ENCODE measurements around the gene TMEM120B. TPM values are rescaled to one million over a fixed set of nuclear protein-coding genes. Genes with fewer than 3 reads are reported as not detected.
A peak's percentile ranks its signal among the peaks of the same experiment; 100 is the strongest.

TMEM120B gene
- total and polyA plus RNA-seq, 4 donors, result 3.9 to 17.7 (median 8.1) TPM

DNA sequence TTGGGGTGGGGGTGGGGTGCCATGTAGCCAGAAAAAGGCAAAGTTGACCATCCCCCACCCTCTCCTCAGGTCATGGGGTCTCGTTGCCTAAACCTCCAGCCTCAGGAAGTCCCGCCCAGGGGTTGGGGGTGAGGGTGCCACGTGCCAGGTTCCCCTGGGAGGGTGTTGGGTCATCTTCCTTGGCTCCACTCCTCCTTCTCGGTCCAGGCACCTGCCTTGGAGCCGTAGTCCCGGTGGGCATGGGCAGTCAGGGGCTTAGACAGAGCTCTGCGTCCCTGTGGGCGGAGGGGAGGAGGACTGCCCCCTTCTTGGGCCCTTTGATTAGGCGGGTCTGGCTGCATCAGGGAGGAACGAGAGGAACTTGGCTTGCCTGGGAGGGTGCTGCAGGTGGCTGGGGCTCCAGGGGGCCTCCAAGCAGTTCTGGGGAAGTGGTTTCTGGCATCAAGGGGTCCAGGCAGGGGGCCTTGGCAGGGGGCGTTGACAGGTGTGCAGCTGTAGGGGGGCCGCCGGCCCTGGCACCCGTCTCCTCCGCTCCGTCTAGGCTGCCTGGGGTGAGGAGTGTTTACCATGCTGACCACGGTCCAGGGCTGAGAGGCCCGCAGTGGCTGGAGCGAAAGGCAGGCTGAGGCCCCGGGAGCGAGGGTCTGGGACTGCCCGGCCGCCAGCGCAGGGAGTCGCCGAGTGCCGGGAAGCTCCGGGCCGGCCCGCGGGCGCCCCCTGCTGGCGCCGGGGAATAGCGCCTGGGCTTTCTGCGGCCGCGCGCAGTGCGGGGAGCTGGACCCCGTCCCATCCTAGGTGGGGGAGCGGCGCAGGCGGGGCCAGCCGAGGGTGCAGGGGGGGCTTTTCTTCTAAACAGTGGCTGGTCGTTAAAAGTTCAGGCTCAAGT is 99.1 kb downstream of the TMEM120B start:
- Histone ChIP-seq H3K9ac (ENCODE audit: insufficient read depth in 1 of 2, low read length in 2 of 2) (peak overlapping the region in 1 of 2 donors; percentile 5), H3K27ac (ENCODE audit: low read depth in 1 of 2, low read length in 1 of 2) (peak overlapping the region; percentile 18 to 77), H3K4me3 (peak overlapping the region; percentile 25), H3K9me3 (ENCODE audit: control insufficient read depth in 4 of 4, insufficient read depth in 3 of 4, low read length in 3 of 4) (no peaks in the 10 kb centered on the region), H3K27me3 (ENCODE audit: control insufficient read depth in 3 of 3, insufficient read depth in 3 of 3, low read length in 2 of 3) (no peaks in the 10 kb centered on the region), H3K36me3 (ENCODE audit: control insufficient read depth in 4 of 4, insufficient read depth in 4 of 4, low read length in 4 of 4) (peaks cover 9 to 56% (median 28%) of the 10 kb centered on the region in 4 donors), H3K4me1 (ENCODE audit: control insufficient read depth in 5 of 5, insufficient read depth in 5 of 5, low read length in 5 of 5) (peaks cover 0 to 27% (median 13%) of the 10 kb centered on the region in 5 donors)
- TF ChIP-seq, protein P1, sequence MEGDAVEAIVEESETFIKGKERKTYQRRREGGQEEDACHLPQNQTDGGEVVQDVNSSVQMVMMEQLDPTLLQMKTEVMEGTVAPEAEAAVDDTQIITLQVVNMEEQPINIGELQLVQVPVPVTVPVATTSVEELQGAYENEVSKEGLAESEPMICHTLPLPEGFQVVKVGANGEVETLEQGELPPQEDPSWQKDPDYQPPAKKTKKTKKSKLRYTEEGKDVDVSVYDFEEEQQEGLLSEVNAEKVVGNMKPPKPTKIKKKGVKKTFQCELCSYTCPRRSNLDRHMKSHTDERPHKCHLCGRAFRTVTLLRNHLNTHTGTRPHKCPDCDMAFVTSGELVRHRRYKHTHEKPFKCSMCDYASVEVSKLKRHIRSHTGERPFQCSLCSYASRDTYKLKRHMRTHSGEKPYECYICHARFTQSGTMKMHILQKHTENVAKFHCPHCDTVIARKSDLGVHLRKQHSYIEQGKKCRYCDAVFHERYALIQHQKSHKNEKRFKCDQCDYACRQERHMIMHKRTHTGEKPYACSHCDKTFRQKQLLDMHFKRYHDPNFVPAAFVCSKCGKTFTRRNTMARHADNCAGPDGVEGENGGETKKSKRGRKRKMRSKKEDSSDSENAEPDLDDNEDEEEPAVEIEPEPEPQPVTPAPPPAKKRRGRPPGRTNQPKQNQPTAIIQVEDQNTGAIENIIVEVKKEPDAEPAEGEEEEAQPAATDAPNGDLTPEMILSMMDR (IDR thresholded peaks at IDR 0.05; ENCODE audit: control extremely low read depth, extremely low read depth), result peak; percentile 75
- DNase-seq (peak; percentile 82 to 84 (median 83)), ATAC-seq (ENCODE audit: insufficient read depth, low FRiP score) (peak; percentile 91)
- WGBS, 2 donors, result 4 to 5% methylated on average over 44 to 46 of the region's 46 CpGs

DNA sequence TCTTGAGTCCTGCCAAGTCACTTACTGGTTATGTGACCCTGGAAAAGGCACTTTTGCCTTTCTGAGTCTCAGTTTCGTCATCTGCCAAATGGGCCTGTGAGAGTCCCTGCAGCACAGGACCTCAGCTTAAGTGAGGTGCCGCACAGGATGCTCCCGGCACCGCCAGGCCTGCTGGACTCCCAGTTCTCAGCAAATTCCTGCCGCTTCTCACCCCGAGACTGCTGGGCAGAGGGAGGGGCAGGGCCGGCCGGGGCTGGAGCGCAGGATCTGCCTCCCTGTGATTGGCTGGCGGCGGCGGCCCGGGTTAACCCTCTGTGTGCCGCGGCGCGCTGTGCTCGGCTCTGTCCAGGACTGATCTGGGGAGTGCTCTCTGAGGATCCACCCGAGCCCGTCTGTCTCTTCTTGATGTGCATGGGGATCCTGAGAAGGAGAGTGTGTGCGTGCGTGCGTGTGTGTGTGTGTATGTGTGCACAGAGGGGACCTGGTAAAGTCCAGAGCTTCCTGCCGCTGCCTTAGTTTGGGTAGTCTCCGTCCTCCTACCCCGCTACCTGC is 99.8 kb downstream of the TMEM120B start:
- Histone ChIP-seq H3K9ac (ENCODE audit: insufficient read depth in 1 of 2, low read length in 2 of 2) (no peak overlapping the region), H3K9me3 (ENCODE audit: control insufficient read depth in 4 of 4, insufficient read depth in 3 of 4, low read length in 3 of 4) (no peaks in the 10 kb centered on the region), H3K27me3 (ENCODE audit: control insufficient read depth in 3 of 3, insufficient read depth in 3 of 3, low read length in 2 of 3) (no peaks in the 10 kb centered on the region), H3K4me1 (ENCODE audit: control insufficient read depth in 5 of 5, insufficient read depth in 5 of 5, low read length in 5 of 5) (peaks cover 0 to 21% (median 12%) of the 10 kb centered on the region in 5 donors), H3K27ac (ENCODE audit: low read depth in 1 of 2, low read length in 1 of 2) (peak overlapping the region; percentile 18 to 37), H3K4me3 (peak overlapping the region; percentile 25), H3K36me3 (ENCODE audit: control insufficient read depth in 4 of 4, insufficient read depth in 4 of 4, low read length in 4 of 4) (peaks cover 9 to 59% (median 32%) of the 10 kb centered on the region in 4 donors)
- ATAC-seq (ENCODE audit: insufficient read depth, low FRiP score), result peak; percentile 89
- 17 to 21% methylated on average over 24 to 26 of the region's 26 CpGs for WGBS, 2 donors
- TF ChIP-seq, protein P1 (IDR thresholded peaks at IDR 0.05; ENCODE audit: control extremely low read depth, extremely low read depth), result no peak
- peak; percentile 74 to 76 (median 75) for DNase-seq

DNA sequence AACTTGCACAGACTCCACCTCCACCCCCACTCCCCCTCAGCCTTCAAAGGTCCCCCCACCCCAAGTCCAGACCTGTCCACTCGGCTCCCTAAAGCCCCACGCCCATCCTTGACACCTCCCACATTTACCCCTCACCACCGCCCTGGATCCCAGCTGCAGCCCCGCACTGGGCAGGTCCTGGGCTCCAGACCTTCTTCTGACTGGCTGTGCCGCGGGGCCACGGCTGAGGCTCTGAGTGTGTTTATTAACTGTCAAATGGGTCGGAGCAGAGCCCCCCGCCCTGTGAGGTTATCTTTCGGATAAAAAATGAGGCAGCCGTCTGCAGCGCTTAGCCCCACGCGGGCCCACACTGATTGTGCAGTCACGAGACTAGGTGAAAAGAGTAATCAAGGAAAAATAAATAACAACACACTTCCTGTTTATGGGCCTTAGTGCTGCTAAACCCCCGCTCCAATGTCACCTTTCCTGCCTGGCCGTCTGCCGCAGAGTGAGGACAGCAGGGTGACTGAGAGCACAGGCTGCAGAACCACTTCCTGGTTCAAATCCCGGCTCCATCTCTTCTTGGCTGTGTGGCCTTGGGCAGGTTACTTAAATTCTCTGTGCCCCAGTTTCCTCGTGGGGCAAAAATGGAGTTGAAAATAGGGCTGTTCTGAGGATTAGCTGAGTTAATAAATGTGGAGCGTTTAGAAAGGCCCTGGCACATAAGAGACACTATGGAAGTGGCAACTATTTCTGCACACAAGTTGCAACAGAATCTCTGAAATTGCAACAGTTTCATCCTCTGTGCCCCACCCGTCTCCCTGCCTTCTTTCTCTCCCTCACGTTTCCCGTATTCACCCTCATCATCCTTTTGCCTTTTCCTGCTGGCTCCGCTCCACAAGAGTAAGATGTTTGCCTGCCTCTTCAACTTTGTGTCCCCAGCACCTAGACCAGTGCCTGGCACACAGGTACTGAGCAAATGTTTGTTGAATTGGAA is 100.7 kb downstream of the TMEM120B start:
- ATAC-seq (ENCODE audit: insufficient read depth, low FRiP score), result no peak
- peaks cover 9 to 59% (median 39%) of the 10 kb centered on the region in 4 donors for H3K36me3 ChIP-seq (ENCODE audit: control insufficient read depth in 4 of 4, insufficient read depth in 4 of 4, low read length in 4 of 4)
- H3K27me3 ChIP-seq (ENCODE audit: control insufficient read depth in 3 of 3, insufficient read depth in 3 of 3, low read length in 2 of 3), result no peaks in the 10 kb centered on the region
- H3K27ac ChIP-seq (ENCODE audit: low read depth in 1 of 2, low read length in 1 of 2), result peak overlapping the region in 1 of 2 donors; percentile 30
- no peak overlapping the region for H3K4me3 ChIP-seq
- no peak for DNase-seq
- TF ChIP-seq, protein P1 (IDR thresholded peaks at IDR 0.05; ENCODE audit: control extremely low read depth, extremely low read depth), result no peak
- peaks cover 0 to 21% (median 9%) of the 10 kb centered on the region in 5 donors for H3K4me1 ChIP-seq (ENCODE audit: control insufficient read depth in 5 of 5, insufficient read depth in 5 of 5, low read length in 5 of 5)
- H3K9ac ChIP-seq (ENCODE audit: insufficient read depth in 1 of 2, low read length in 2 of 2), result no peak overlapping the region
- H3K9me3 ChIP-seq (ENCODE audit: control insufficient read depth in 4 of 4, insufficient read depth in 3 of 4, low read length in 3 of 4), result no peaks in the 10 kb centered on the region
- WGBS, 2 donors, result 29 to 34% methylated on average over 25 of the region's 25 CpGs
